GM21737 (cell line): ENCODE data around the gene SERF2.
"Not testable (repeated sequence)": the region's sequence is repeated elsewhere in the genome, so short reads cannot be mapped to it uniquely, and the experiment has no call there.

Experiments
- ATAC-seq: cut with Tn5 transposase; IDR thresholded peaks from one replicate; pipeline ENCODE4 v1.9.1; 2021; ENCODE audit warnings: mild to moderate bottlenecking, moderate library complexity; ENCODE audit not compliant: unreplicated experiment

SERF2 gene

DNA sequence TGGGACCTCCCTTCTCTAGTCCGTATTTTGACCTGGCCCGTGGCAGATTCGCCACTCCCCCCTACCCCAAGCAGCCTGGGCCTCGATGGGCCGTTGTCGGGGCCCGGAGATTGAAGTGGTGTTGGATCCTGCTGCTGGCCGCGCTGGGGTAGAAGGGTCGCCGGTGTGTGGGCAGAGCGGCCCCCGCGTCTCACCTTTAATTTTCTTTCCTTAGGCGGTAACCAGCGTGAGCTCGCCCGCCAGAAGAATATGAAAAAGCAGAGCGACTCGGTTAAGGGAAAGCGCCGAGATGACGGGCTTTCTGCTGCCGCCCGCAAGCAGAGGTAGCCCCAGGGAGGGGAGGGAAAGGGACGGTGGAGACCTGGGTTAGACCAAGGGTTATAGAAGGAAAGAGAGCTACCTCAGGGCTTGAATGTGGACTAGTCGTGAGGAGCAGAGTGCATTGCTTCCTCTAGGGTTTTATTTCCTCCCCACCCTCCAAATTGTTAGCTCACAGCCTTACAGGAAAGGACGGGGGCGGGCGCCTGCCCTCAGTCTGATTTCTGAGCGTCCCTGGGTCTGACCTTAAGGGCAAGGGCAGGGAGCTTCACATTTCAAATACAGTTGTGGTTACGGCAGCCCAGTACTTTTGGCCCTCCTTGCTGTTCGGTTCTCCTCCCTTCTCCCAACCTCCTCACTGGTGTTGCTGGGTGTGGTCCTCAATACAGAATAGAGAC, 799 bp downstream of the SERF2 start:
- ATAC-seq, result no peak

DNA sequence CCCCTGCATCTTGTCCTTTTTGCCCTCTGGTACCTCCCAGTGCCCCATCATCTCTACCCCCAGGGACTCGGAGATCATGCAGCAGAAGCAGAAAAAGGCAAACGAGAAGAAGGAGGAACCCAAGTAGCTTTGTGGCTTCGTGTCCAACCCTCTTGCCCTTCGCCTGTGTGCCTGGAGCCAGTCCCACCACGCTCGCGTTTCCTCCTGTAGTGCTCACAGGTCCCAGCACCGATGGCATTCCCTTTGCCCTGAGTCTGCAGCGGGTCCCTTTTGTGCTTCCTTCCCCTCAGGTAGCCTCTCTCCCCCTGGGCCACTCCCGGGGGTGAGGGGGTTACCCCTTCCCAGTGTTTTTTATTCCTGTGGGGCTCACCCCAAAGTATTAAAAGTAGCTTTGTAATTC, 1.5 kb downstream of the SERF2 start:
- no peak for ATAC-seq

DNA sequence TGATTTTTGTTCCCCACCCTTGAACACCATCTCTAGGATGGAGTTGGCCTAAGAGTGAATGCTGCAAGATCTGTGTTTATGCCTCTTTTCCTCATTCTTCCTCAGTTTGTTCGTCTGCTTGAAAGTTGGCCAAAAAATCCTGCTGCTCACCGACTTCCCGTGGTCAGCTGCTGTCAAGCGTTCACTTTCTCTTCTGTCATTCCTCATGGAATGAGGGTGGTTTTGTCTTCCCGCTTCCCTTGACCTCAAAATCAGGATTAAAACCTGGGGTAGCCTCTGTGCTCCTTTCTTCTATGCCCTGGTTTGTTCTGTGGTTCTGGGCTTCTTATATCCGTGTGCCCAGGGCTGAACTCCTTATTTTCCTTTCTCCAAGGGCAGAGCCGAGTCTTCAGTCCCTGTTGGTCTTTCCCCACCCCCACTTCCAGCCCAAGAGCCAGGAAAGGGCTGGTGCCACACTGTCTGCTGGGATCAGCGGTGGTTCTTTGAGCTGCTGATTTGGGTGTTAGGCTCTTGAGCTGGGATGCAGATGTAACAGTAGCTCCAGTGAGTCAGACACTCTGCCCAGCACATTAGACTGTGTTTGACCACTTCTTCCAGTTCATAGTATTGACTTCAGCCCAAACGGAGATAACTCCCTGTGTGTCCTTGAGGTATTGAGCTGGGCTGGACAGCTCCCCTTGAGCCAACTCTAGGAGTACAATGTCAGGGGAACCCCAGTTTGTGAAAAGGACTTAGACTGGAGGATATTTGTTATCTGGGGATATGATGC, 2.3 kb downstream of the SERF2 start:
- no peak for ATAC-seq

DNA sequence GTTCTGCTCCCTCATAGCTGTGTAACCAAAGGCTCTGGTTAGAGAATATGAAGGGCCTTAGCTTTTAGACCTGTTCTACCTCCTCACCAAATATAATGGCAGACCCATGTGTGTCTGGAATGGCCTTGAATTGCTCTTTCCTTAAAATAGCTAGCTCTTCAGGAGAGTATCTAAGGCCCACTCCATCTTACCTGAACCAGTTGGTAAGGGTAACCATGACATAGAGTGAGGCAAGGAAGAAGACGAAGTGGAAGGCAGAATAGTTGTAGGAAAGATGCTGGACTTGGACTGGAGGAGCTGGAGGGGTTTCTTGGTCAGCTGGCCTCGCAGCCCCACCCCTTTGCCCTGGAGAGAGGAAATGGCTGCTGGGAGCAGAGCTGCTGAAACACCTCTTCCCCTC, 3.1 kb downstream of the SERF2 start:
- no peak for ATAC-seq

DNA sequence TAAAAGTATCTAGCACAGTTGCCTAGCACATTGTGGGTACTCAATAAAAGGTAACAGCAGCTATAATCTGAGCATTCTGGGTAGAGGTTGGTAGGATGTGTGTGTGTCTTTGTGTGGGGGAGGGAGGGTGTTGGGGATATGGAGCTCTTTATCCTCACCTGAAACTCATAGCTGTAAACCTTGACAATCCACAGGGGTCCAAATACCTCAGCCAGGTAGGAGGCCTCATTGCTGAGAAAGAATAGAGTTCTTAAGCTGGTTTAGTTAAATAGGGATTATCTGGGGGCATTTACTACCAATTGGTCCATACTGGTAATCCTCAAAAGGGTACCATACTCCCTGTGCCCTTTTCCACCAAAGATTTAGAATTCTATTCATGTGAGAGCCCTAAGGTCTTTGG, 3.9 kb downstream of the SERF2 start:
- no peak for ATAC-seq

GRCh38 chr15:43796566-43796965, 4.4 kb downstream of the SERF2 start:
- no peak for ATAC-seq

- ATAC-seq, result no peak
Observed at GRCh38 chr15:43799209-43799944, 7.3 kb downstream of the SERF2 start.

GRCh38 chr15:43799945-43800285, 7.8 kb downstream of the SERF2 start, which contains the start of gene SERINC4:
TSS of gene SERINC4 (minus strand) at chr15:43800220. CDS start at chr15:43799986, 234 bp downstream.
- no peak for ATAC-seq

DNA sequence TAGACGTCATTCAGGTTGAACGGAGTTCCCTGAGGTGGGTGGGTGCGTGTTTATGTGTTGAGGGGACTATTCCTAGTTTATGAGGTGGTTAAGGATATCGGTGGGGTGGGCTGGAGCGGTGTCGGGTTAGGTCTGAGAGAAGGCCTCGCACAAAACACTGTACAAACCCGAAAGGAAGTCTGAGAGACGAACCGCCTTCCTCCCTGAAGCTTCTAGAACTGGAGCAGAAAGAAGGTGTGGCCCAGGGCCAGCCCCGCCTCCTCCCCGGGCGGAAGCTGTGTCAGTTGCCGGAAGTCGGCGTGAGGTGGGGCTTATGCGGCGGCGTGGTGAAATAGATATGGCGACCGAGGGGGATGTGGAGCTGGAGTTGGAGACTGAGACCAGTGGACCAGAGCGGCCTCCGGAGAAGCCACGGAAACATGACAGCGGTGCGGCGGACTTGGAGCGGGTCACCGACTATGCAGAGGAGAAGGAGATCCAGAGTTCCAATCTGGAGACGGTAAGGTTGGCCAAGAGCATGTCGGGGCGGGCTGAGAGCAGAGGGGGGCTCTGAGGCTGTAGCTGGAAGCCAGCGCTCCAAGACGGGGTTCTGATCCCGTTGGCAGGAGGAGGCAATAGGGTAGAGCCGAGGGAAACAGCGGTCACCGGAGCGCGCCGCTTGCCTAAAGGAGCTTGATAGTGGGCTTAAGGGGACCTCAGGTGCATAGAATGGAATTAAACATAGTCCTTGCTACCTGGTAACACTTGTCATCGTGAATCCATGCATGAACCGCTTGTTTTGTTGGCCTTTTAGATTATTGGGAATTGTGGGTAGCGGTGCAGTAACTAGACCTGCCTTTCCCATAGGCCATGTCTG, 8.4 kb downstream of the SERF2 start, which contains the start of gene HYPK:
TSS of gene HYPK (plus strand) at position 314 of the 856 bp plus-strand sequence. CDS start at position 338, 24 bp downstream.
- ATAC-seq, result peak; percentile 76

DNA sequence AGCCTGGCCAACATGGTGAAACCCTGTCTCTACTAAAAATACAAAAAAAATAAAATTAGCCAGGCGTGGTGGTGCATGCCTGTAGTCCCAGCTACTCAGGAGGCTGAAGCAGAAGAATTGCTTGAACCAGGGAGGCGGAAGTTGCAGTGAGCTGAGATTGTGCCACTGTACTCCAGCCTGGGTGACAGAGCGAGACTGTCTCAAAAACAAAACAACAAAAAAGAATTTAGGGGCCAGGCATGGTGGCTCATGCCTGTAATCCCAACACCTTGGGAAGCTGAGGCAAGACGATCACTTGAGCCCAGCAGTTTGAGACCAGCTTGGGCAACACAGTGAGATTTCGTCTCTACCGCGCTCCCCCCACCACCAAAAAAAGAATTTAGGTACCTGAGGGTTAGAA, 10.6 kb downstream of the SERF2 start:
- ATAC-seq, result not testable (repeated sequence)

GRCh38 chr15:43808435-43808950, 16.4 kb downstream of the SERF2 start:
- no peak for ATAC-seq

GRCh38 chr15:43808960-43809678, 17.0 kb downstream of the SERF2 start:
- peak; percentile 49 for ATAC-seq

DNA sequence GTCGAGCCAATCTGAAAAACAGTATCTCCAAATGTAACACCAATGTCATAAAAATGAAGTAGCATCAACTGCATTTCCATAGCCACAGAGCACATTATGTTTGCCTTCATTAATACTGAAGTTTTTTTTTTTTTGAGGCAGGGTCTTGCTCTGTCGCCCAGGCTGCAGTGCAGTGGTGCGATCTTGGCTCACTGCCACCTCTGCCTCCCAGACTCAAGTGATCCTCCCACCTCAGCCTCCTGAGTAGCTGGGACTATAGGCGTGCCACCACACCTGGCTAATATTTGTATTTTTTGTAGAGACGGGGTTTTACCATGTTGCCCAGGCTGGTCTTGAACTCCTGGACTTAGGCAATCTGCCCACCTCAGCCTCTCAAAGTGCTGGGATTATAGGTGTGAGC, 22.9 kb downstream of the SERF2 start:
- ATAC-seq, result not testable (repeated sequence)

DNA sequence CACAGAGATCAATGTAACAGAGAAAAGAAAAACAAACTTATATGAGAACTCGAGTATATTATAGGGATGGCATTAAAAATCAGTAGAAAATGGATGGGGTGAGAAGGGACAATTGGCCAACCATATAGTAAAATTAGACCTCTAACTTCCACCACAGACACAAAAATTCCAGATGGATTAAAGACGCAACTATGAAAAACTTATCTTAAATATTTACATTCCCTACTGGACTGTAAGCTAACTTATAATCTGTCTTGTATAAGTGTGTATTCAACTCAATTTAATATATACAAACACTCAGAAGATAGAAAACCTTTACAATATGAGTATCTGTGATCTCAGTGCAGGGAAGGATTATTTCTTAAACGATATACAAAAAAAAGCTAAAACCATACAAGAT, 29.4 kb downstream of the SERF2 start:
- ATAC-seq, result no peak

DNA sequence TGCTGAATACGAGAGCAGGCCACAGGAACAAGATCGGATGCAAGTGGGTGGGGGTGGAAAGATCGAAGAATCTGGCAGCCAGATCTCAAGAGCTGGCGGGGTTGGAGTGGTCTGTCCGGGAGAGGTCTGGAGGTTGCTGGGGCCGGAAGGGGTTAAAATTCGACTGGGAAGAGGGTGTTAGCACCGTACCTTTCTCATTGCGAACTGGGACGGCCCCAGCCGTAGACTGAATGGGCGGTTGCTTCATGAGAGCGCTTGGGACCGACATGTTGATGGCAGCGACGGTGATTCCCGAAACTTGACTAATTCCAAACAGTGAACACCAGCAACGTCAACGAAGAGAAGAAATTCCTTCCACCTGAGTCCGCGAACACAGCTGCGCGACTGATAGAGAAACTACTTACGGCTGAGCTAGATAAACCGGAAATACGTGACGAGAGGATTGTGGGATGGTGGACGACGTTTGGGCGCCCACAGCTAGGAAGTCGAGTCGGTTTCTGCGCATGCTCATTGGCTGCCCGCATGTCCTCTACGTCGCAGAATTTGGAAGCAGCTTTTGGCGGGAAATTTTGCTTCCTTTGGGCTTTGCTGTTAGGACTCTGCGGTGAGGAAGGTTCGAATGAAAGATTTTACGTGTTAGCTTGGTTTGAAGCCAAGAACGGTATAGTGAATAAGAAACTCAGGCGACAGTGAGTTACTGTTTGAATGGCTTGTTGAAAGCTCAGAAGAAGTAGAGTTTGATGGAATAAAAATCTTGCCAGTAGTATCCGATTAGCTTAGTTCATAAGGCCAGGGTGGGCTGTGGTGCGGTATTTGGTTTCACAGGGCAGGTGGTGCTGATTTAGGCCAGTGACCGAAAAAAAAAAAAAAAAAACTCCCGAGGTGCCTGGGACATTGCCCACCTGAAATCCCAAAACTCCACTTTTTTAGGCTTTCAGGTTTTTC, 32.5 kb downstream of the SERF2 start, which contains the start of gene MFAP1:
TSS of gene MFAP1 (minus strand) at position 389 of the 945 bp plus-strand sequence. CDS start at position 268, 121 bp downstream.
- ATAC-seq, result peak; percentile 70

DNA sequence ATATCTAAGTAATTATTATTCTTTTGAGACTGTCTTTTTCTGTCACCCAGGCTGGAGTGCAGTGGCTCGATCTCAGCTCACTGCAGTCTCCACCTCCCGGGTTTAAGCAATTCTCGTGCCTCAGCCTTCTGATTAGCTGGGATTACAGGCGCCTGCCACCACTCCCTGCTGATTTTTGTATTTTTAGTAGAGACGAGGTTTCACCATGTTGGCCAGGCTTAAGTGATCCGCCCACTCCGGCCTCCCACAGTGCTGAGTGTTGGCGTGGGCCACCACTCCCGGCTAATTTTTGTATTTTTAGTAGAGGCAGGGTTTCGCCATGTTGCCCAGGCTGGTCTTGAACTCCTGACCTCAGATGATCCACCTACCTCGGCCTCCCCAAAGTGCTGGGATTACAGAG, 33.2 kb downstream of the SERF2 start:
- ATAC-seq, result not testable (repeated sequence)

- no peak for ATAC-seq
Observed at GRCh38 chr15:43826029-43826507, 33.9 kb downstream of the SERF2 start.
